Astrocyte of the cerebellum (primary cell): ENCODE results near the gene SFXN5.

Experiments used
- DNase-seq: peaks from one replicate; pipeline ENCODE4 v3.0.0-alpha.2; 2011; ENCODE audit warnings: low read depth
- H3K4me3 ChIP-seq: 2 replicates; pipeline ENCODE4 v1.5.1; 2011; ENCODE audit warnings: mild to moderate bottlenecking, low read depth, low read length, moderate library complexity
- CTCF ChIP-seq: IDR thresholded peaks from 2 replicates; pipeline ENCODE4 v1.5.1; 2012; ENCODE audit warnings: low read length, low read depth, moderate library complexity, mild to moderate bottlenecking; ENCODE audit errors: missing control alignments
- in situ Hi-C: cut with HindIII; loops from 2 replicates; pipeline ENCODE4 v1.10.0; 2017; ENCODE audit warnings: low sequenced_read_pairs

Gene SFXN5

GRCh38 chr2:73063909-73064875 is 7.3 kb downstream of the SFXN5 start:
- no peak for TF ChIP-seq CTCF
- in situ Hi-C loops = loop anchor here (5.0 kb wide), 1 partner anchor 57 kb away; no protein-coding TSS in a partner anchor
- no peak overlapping the region for H3K4me3 ChIP-seq
- peak; percentile 72 for DNase-seq

GRCh38 chr2:73063472-73063871 is 8.0 kb downstream of the SFXN5 start:
- no peak for DNase-seq
- TF ChIP-seq CTCF = no peak
- in situ Hi-C loops = loop anchor here (5.0 kb wide), 1 partner anchor 56 kb away; no protein-coding TSS in a partner anchor
- no peak overlapping the region for H3K4me3 ChIP-seq

GRCh38 chr2:73059106-73059505 is 12.4 kb downstream of the SFXN5 start:
- DNase-seq = no peak
- in situ Hi-C loops = no loop called here
- no peak for TF ChIP-seq CTCF
- H3K4me3 ChIP-seq = no peak overlapping the region

GRCh38 chr2:73054980-73055379 is 16.5 kb downstream of the SFXN5 start:
- in situ Hi-C loops = no loop called here
- H3K4me3 ChIP-seq = no peak overlapping the region
- no peak for DNase-seq
- TF ChIP-seq CTCF = no peak

GRCh38 chr2:73053316-73054114 is 18.0 kb downstream of the SFXN5 start:
- in situ Hi-C loops = no loop called here
- no peak overlapping the region for H3K4me3 ChIP-seq
- DNase-seq = peak; percentile 60
- TF ChIP-seq CTCF = no peak

GRCh38 chr2:73050121-73050545 is 21.4 kb downstream of the SFXN5 start:
- H3K4me3 ChIP-seq = no peak overlapping the region
- no peak for TF ChIP-seq CTCF
- in situ Hi-C loops = no loop called here
- peak; percentile 62 for DNase-seq
